Measurements from ENCODE around the gene ESR2.

DNA sequence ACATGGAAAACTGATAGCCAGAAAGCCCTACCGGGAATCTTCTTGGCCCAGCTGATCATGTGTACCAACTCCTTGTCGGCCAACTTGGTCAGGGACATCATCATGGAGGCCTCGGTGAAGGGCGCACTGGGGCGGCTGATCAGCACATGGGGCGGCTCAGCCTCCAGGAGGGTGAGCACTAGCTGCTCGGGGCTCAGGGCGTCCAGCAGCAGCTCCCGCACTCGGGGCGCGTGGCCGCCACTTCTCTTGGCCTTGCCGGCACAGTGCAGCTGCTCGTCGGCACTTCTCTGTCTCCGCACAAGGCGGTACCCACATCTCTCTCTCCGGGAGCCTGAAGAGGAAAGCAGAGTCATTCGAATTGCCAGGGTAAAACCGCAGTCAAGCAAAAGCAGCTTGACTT, 33.8 kb downstream of the ESR2 start:
- TF ChIP-seq, protein P1, sequence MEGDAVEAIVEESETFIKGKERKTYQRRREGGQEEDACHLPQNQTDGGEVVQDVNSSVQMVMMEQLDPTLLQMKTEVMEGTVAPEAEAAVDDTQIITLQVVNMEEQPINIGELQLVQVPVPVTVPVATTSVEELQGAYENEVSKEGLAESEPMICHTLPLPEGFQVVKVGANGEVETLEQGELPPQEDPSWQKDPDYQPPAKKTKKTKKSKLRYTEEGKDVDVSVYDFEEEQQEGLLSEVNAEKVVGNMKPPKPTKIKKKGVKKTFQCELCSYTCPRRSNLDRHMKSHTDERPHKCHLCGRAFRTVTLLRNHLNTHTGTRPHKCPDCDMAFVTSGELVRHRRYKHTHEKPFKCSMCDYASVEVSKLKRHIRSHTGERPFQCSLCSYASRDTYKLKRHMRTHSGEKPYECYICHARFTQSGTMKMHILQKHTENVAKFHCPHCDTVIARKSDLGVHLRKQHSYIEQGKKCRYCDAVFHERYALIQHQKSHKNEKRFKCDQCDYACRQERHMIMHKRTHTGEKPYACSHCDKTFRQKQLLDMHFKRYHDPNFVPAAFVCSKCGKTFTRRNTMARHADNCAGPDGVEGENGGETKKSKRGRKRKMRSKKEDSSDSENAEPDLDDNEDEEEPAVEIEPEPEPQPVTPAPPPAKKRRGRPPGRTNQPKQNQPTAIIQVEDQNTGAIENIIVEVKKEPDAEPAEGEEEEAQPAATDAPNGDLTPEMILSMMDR (IDR thresholded peaks at IDR 0.05; ENCODE audit: low read depth, low read length, poor library complexity, severe bottlenecking) = no peak
- TF ChIP-seq EZH2phosphoT487 (IDR thresholded peaks at IDR 0.05; ENCODE audit: borderline replicate concordance, low read length) = no peak

Data from DOHH2 (cell line).